H1 (cell line): Measurements from ENCODE around the gene SPAG16. TPM values are rescaled to one million over a fixed set of nuclear protein-coding genes. Genes with fewer than 3 reads are reported as not detected.

ENCODE experiments used
- CTCF ChIA-PET: fragments of 300-600 bp; sonication (Branson Sonifier 250); formaldehyde crosslinking; loops from one replicate; lab custom pipeline; 2021; ENCODE audit not compliant: partially characterized antibody; lab: Charles Lee
- POLR2A ChIA-PET: fragments of 300-600 bp; sonication (Branson Sonifier 250); formaldehyde crosslinking; loops from one replicate; lab custom pipeline; 2021; ENCODE audit warnings: inconsistent platforms; ENCODE audit not compliant: partially characterized antibody; lab: Charles Lee
- DNase-seq, 2 experiments: peaks; one replicate each; pipeline versions ENCODE4 v3.0.0 to v3.0.0-alpha.2; 2010 to 2022; ENCODE audit warnings: low spot score in 2 of 2, low read depth in 1 of 2, mixed read lengths in 1 of 2
- FAIRE-seq: peaks from 2 replicates; lab custom pipeline; 2011; peaks lifted over from hg19 to GRCh38; lab: Jason Lieb, UNC
- H2AFZ ChIP-seq: 2 replicates; pipeline ENCODE4 v1.8.1; 2012; ENCODE audit warnings: low read length, inconsistent platforms
- H2AK5ac ChIP-seq: 2 replicates; pipeline ENCODE4 v1.6.1; 2013; ENCODE audit warnings: low read depth, low read length
- H2BK120ac ChIP-seq: replicated peaks from 2 replicates; pipeline ENCODE3; 2013; ENCODE audit warnings: low read depth, low read length, inconsistent platforms
- H2BK12ac ChIP-seq: 2 replicates; pipeline ENCODE4 v1.6.1; 2013; ENCODE audit warnings: low read depth, low read length
- H2BK15ac ChIP-seq: 2 replicates; pipeline ENCODE4 v1.6.1; 2013; ENCODE audit warnings: low read length
- H2BK20ac ChIP-seq: 2 replicates; pipeline ENCODE4 v1.6.1; 2013; ENCODE audit warnings: low read length
- H2BK5ac ChIP-seq: 2 replicates; pipeline ENCODE4 v1.6.1; 2013; ENCODE audit warnings: low read depth, low read length
- H3K14ac ChIP-seq: 2 replicates; pipeline ENCODE4 v1.6.1; 2013; ENCODE audit warnings: inconsistent platforms; ENCODE audit not compliant: insufficient read length
- H3K18ac ChIP-seq: 2 replicates; pipeline ENCODE4 v1.6.1; 2013; ENCODE audit warnings: low read length; ENCODE audit errors: extremely low read depth
- H3K23ac ChIP-seq: 2 replicates; pipeline ENCODE4 v1.6.1; 2013; ENCODE audit warnings: inconsistent platforms; ENCODE audit not compliant: insufficient read length
- H3K23me2 ChIP-seq: 2 replicates; pipeline ENCODE4 v1.6.1; 2013; ENCODE audit warnings: low read depth, low read length
- H3K27ac ChIP-seq: 2 replicates; pipeline ENCODE4 v1.6.1; 2011; ENCODE audit warnings: low read depth, low read length, inconsistent platforms
- H3K27me3 ChIP-seq, 4 experiments: replicated peaks in 1 of 4; 1 replicate in 1 of 4; 2 replicates in 3 of 4; pipeline versions ENCODE4 v1.6.1 to v1.8.1; 2011 to 2013; ENCODE audit warnings: low read length in 3 of 4, mild to moderate bottlenecking in 3 of 4, inconsistent platforms in 2 of 4, mixed read lengths in 2 of 4, moderate library complexity in 1 of 4; ENCODE audit not compliant: control insufficient read depth in 3 of 4, insufficient read depth in 3 of 4; ENCODE audit errors: extremely low read depth in 1 of 4
- H3K36me3 ChIP-seq, 4 experiments: 2 replicates each; pipeline versions ENCODE4 v1.6.1 to v1.8.1; 2011 to 2013; ENCODE audit warnings: mild to moderate bottlenecking in 4 of 4, low read length in 3 of 4, moderate library complexity in 2 of 4, control low read depth in 1 of 4, inconsistent platforms in 1 of 4; ENCODE audit not compliant: insufficient read depth in 4 of 4, control insufficient read depth in 2 of 4
- H3K4ac ChIP-seq: replicated peaks from 2 replicates; pipeline ENCODE3; 2013; ENCODE audit warnings: low read length, low read depth, mixed read lengths, inconsistent platforms; ENCODE audit not compliant: insufficient read length
- H3K4me1 ChIP-seq, 4 experiments: replicated peaks in 1 of 4; 1 replicate in 1 of 4; 2 replicates in 3 of 4; pipeline versions ENCODE4 v1.6.1 to v1.8.1; 2011 to 2013; ENCODE audit warnings: low read length in 3 of 4, inconsistent platforms in 2 of 4, mixed read lengths in 1 of 4; ENCODE audit not compliant: insufficient read depth in 4 of 4, control insufficient read depth in 3 of 4
- H3K4me2 ChIP-seq, 2 experiments: 2 replicates each; pipeline versions ENCODE4 v1.6.1 to v1.8.1; 2011 to 2013; ENCODE audit warnings: low read depth in 2 of 2, low read length in 2 of 2, control low read depth in 1 of 2, inconsistent platforms in 1 of 2, mild to moderate bottlenecking in 1 of 2; ENCODE audit not compliant: insufficient read depth in 1 of 2
- H3K4me3 ChIP-seq, 4 experiments: fragments of 200-600, 300-600 bp in 1 of 4; sonication (generic), shearing (Covaris generic), sonication (Bioruptor Twin) in 1 of 4; 2 replicates each; pipeline versions ENCODE4 v1.5.1 to v1.8.1; 2011 to 2016; ENCODE audit warnings: low read length in 4 of 4, low read depth in 3 of 4, control low read depth in 2 of 4, inconsistent platforms in 2 of 4, mild to moderate bottlenecking in 2 of 4, mixed read lengths in 1 of 4, moderate library complexity in 1 of 4; ENCODE audit not compliant: insufficient read depth in 2 of 4; ENCODE audit errors: extremely low read depth in 1 of 4
- H3K56ac ChIP-seq: replicated peaks from 2 replicates; pipeline ENCODE3; 2013; ENCODE audit warnings: low read depth, mild to moderate bottlenecking, mixed read lengths, low read length, inconsistent platforms; ENCODE audit not compliant: insufficient read length
- H3K79me1 ChIP-seq: 2 replicates; pipeline ENCODE4 v1.6.1; 2013; ENCODE audit warnings: low read depth, low read length, control low read depth
- H3K79me2 ChIP-seq, 2 experiments: 2 replicates each; pipeline versions ENCODE4 v1.6.1 to v1.8.1; 2012 to 2013; ENCODE audit warnings: low read length in 2 of 2, mild to moderate bottlenecking in 2 of 2, inconsistent platforms in 1 of 2; ENCODE audit not compliant: insufficient read depth in 2 of 2, control insufficient read depth in 1 of 2
- H3K9ac ChIP-seq, 4 experiments: replicated peaks in 1 of 4; 1 replicate in 1 of 4; 2 replicates in 3 of 4; pipeline versions ENCODE4 v1.6.1 to v1.8.1; 2011 to 2013; ENCODE audit warnings: low read depth in 3 of 4, low read length in 3 of 4, control low read depth in 2 of 4, mild to moderate bottlenecking in 2 of 4, moderate library complexity in 2 of 4, inconsistent platforms in 1 of 4; ENCODE audit errors: extremely low read depth in 1 of 4
- H3K9me3 ChIP-seq, 2 experiments: 2 replicates each; pipeline versions ENCODE4 v1.6.1 to v1.8.1; 2012 to 2013; ENCODE audit warnings: mild to moderate bottlenecking in 2 of 2, moderate library complexity in 2 of 2, control low read depth in 1 of 2, inconsistent platforms in 1 of 2, low read depth in 1 of 2, low read length in 1 of 2, mixed read lengths in 1 of 2; ENCODE audit not compliant: insufficient read depth in 2 of 2
- H4K20me1 ChIP-seq, 2 experiments: replicated peaks in 1 of 2; 2 replicates each; pipeline versions ENCODE3 to v1.8.1; 2011 to 2013; ENCODE audit warnings: inconsistent platforms in 2 of 2, low read length in 2 of 2, mild to moderate bottlenecking in 1 of 2; ENCODE audit not compliant: insufficient read depth in 2 of 2, control insufficient read depth in 1 of 2
- H4K5ac ChIP-seq: 2 replicates; pipeline ENCODE4 v1.6.1; 2013; ENCODE audit warnings: low read length, low read depth, mixed read lengths, inconsistent platforms; ENCODE audit not compliant: insufficient read length
- H4K8ac ChIP-seq: 2 replicates; pipeline ENCODE4 v1.8.0; 2013; ENCODE audit warnings: mild to moderate bottlenecking, moderate library complexity, low read length, inconsistent platforms; ENCODE audit not compliant: insufficient read depth; ENCODE audit errors: extremely low read depth
- H4K91ac ChIP-seq: replicated peaks from 2 replicates; pipeline ENCODE3; 2013; ENCODE audit warnings: low read length, mixed read lengths, inconsistent platforms; ENCODE audit not compliant: insufficient read length
- BACH1 ChIP-seq: IDR thresholded peaks from 2 replicates; pipeline ENCODE4 v1.6.1; 2012; ENCODE audit warnings: low read length, improper control_type of control experiment
- MAX ChIP-seq: IDR thresholded peaks from 2 replicates; pipeline ENCODE4 v1.6.1; 2012; ENCODE audit warnings: inconsistent platforms
- SIRT6 ChIP-seq: IDR thresholded peaks from one replicate; pipeline ENCODE4 v1.7.1; 2012; ENCODE audit warnings: low read length, inconsistent platforms
- USF2 ChIP-seq: IDR thresholded peaks from 2 replicates; pipeline ENCODE4 v1.6.1; 2011; ENCODE audit warnings: low read length, improper control_type of control experiment
- WGBS, 2 experiments: shearing (Covaris generic) in 1 of 2; methylation state at CpG; one replicate each; pipeline versions ENCODE4 v1.1.6 to v1.1.7; 2013 to 2015; ENCODE audit warnings: low lambda C conversion rate in 2 of 2, mixed read lengths in 2 of 2, inconsistent platforms in 1 of 2, low coverage in 1 of 2, missing lambda C conversion rate in 1 of 2; ENCODE audit not compliant: insufficient replicate concordance in 2 of 2, insufficient coverage in 1 of 2, insufficient read length in 1 of 2; ENCODE audit errors: extremely low coverage in 1 of 2, missing lambda C conversion rate in 1 of 2; 5-methylcytosine and 5-hydroxymethylcytosine counted together
- polyA plus RNA-seq, 7 experiments: library from polyadenylated mRNA; depleted of rRNA in 3 of 7; stranded (reverse) in 5 of 7; unstranded in 2 of 7; fragments of >200 nt in 5 of 7; fragments of 200-250 nt in 2 of 7; gene quantifications; 1 replicate in 5 of 7; 2 replicates in 1 of 7; 4 replicates in 1 of 7; pipeline versions ENCODE4 v1.2.1 to v1.2.3, GENCODE V29; 2011 to 2013; ENCODE audit warnings: missing spikeins in 2 of 7, mixed read lengths in 2 of 7
- total RNA-seq: library from RNA; stranded (reverse); fragmentation: NEBNext Ultra II Directional; extraction: Animal tissue kit (Norgen Biotek cat#: 25700); gene quantifications from 2 replicates; pipeline ENCODE4 v1.2.1, GENCODE V29; 2021

The SPAG16 gene
- total and polyA plus RNA-seq, 2 of the 8 experiments (the other 6 are each of a cell fraction or from before 2014, with no cell fraction given), result 6.0 to 14.9 TPM

GRCh38 chr2:213249502-213249901, 34.8 kb upstream of the SPAG16 start:
- Histone ChIP-seq H4K8ac (no peak overlapping the region), H3K4me1 (no peaks in the 10 kb centered on the region; a peak in 1 of 7 replicates), H3K27me3 (no peaks in the 10 kb centered on the region), H3K36me3 (no peaks in the 10 kb centered on the region), H4K20me1 (no peaks in the 10 kb centered on the region), H2AFZ (no peak overlapping the region), H3K23ac (no peak overlapping the region), H3K9ac (no peak overlapping the region), H2AK5ac (no peak overlapping the region), H3K14ac (no peak overlapping the region), H3K79me2 (no peaks in the 10 kb centered on the region), H3K4me2 (no peak overlapping the region), H3K23me2 (no peaks in the 10 kb centered on the region), H2BK120ac (no peak overlapping the region), H3K27ac (no peak overlapping the region), H2BK12ac (no peak overlapping the region), H3K4me3 (no peak overlapping the region), H3K18ac (no peak overlapping the region), H2BK5ac (no peak overlapping the region), H3K9me3 (no peaks in the 10 kb centered on the region), H3K79me1 (no peaks in the 10 kb centered on the region), H3K4ac (no peak overlapping the region), H3K56ac (no peak overlapping the region), H4K5ac (no peak overlapping the region), H2BK20ac (no peak overlapping the region), H4K91ac (no peak overlapping the region), H2BK15ac (no peak overlapping the region)
- 92% methylated on average over 6 of the region's 6 CpGs; no CpG with 5 or more reads in 1 of the 2 experiments for WGBS, 2 experiments
- FAIRE-seq, result no peak
- no peak for TF ChIP-seq BACH1
- no peak for TF ChIP-seq SIRT6
- TF ChIP-seq MAX, result no peak
- no peak for TF ChIP-seq USF2
- no peak for DNase-seq
- ChIA-PET CTCF (interaction anchor here (0.7 to 1.1 kb wide), 2 partner anchors 685 to 1338 kb away, joined by 3 to 4 read pairs; no protein-coding TSS in a partner anchor), POLR2A (no interaction called here)
